Astrocyte (in vitro differentiated cells and primary cell): ENCODE data around the gene THRA. TPM values are rescaled to one million over a fixed set of nuclear protein-coding genes. Genes with fewer than 3 reads are reported as not detected.

Source experiments
- DNase-seq: peaks from one replicate; pipeline ENCODE4 v3.0.0-alpha.2; 2010; ENCODE audit warnings: low read depth
- FAIRE-seq: peaks from 2 replicates; lab custom pipeline; 2011; peaks lifted over from hg19 to GRCh38; lab: Jason Lieb, UNC
- H2AFZ ChIP-seq: 2 replicates; pipeline ENCODE4 v1.6.0; 2012; ENCODE audit warnings: low read depth, low read length, inconsistent platforms
- H3K27ac ChIP-seq: 2 replicates; pipeline ENCODE4 v1.5.1; 2011; ENCODE audit warnings: low read depth, low read length, inconsistent platforms
- H3K27me3 ChIP-seq: 2 replicates; pipeline ENCODE4 v1.6.0; 2011; ENCODE audit warnings: low read length, inconsistent platforms; ENCODE audit not compliant: insufficient read depth
- H3K36me3 ChIP-seq: 2 replicates; pipeline ENCODE4 v1.5.1; 2011; ENCODE audit warnings: low read length, inconsistent platforms; ENCODE audit not compliant: insufficient read depth
- H3K4me1 ChIP-seq: 2 replicates; pipeline ENCODE4 v1.5.1; 2011; ENCODE audit warnings: low read length, inconsistent platforms; ENCODE audit not compliant: insufficient read depth
- H3K4me2 ChIP-seq: 2 replicates; pipeline ENCODE4 v1.6.0; 2012; ENCODE audit warnings: low read length, inconsistent platforms
- H3K4me3 ChIP-seq: 2 replicates; pipeline ENCODE4 v1.5.1; 2011; ENCODE audit warnings: low read depth, mild to moderate bottlenecking, low read length, inconsistent platforms; ENCODE audit not compliant: insufficient read depth
- H3K79me2 ChIP-seq: 2 replicates; pipeline ENCODE4 v1.6.0; 2012; ENCODE audit warnings: mild to moderate bottlenecking, low read length, inconsistent platforms; ENCODE audit not compliant: insufficient read depth
- H3K9ac ChIP-seq: 2 replicates; pipeline ENCODE4 v1.6.0; 2012; ENCODE audit warnings: mild to moderate bottlenecking, low read length, inconsistent platforms
- H3K9me3 ChIP-seq: 2 replicates; pipeline ENCODE4 v1.5.1; 2012; ENCODE audit warnings: low read depth, mild to moderate bottlenecking, low read length, inconsistent platforms; ENCODE audit not compliant: insufficient read depth
- H4K20me1 ChIP-seq: 2 replicates; pipeline ENCODE4 v1.6.0; 2012; ENCODE audit warnings: low read length, inconsistent platforms; ENCODE audit not compliant: insufficient read depth
- H3K27ac Mint-ChIP-seq: one replicate; pipeline ENCODE4 v1.8.0; 2021; ENCODE audit warnings: mild to moderate bottlenecking, mixed read lengths; ENCODE audit not compliant: unreplicated experiment
- H3K27me3 Mint-ChIP-seq: one replicate; pipeline ENCODE4 v1.8.0; 2021; ENCODE audit warnings: low read depth, mixed read lengths; ENCODE audit not compliant: unreplicated experiment
- H3K36me3 Mint-ChIP-seq: one replicate; pipeline ENCODE4 v1.8.0; 2021; ENCODE audit warnings: low read depth, mixed read lengths; ENCODE audit not compliant: unreplicated experiment
- H3K4me1 Mint-ChIP-seq: one replicate; pipeline ENCODE4 v1.8.0; 2021; ENCODE audit warnings: low read depth, mixed read lengths; ENCODE audit not compliant: unreplicated experiment
- H3K4me3 Mint-ChIP-seq: one replicate; pipeline ENCODE4 v1.8.0; 2021; ENCODE audit warnings: mild to moderate bottlenecking, moderate library complexity, mixed read lengths; ENCODE audit not compliant: unreplicated experiment
- H3K9me3 Mint-ChIP-seq: one replicate; pipeline ENCODE4 v1.8.0; 2021; ENCODE audit warnings: mild to moderate bottlenecking, mixed read lengths; ENCODE audit not compliant: unreplicated experiment
- EZH2 ChIP-seq: IDR thresholded peaks from 2 replicates; pipeline ENCODE4 v1.6.1; 2012; ENCODE audit warnings: mild to moderate bottlenecking, low read length, inconsistent platforms; ENCODE audit not compliant: insufficient read depth
- total RNA-seq: library from RNA; stranded (reverse); gene quantifications from 2 replicates; pipeline ENCODE4 v1.2.1, GENCODE V29; 2021
- TF ChIP-seq, protein P1 (sequence below): IDR thresholded peaks from 2 replicates; pipeline ENCODE4 v1.5.1; 2011; ENCODE audit warnings: low read depth, mild to moderate bottlenecking, inconsistent platforms, low read length, moderate library complexity; ENCODE audit not compliant: insufficient read depth

The THRA gene
- total RNA-seq, 1 donor from 2014 or later, result 16.7 TPM

DNA sequence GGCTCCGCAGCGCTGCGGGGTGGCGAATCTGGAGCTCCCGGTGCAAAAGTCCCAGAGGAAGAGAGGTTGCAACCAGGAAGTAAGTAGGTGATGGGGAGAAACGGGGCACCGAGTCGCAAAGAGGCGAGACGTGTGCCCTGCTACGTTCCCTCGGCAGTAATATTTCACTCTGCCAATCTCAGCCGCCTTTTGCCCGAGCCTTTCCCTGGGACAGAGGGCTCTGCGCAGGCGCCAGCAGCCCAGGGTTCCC lies 37.6 kb downstream of the THRA start, which contains the start of gene NR1D1:
Gene NR1D1, minus strand, starts transcription at position 171 of the 250 bp plus-strand sequence. CDS start 495 bp downstream, outside the sequence.
- Mint-ChIP-seq H3K4me1 (peaks cover 42% of the 10 kb centered on the region), H3K36me3 (peaks cover 14% of the 10 kb centered on the region), H3K4me3 (peak within 1 kb of the TSS; percentile 97), H3K9me3 (no peaks in the 10 kb centered on the region), H3K27me3 (peaks cover 3% of the 10 kb centered on the region), H3K27ac (peak within 1 kb of the TSS; percentile 94)
- TF ChIP-seq, protein P1, sequence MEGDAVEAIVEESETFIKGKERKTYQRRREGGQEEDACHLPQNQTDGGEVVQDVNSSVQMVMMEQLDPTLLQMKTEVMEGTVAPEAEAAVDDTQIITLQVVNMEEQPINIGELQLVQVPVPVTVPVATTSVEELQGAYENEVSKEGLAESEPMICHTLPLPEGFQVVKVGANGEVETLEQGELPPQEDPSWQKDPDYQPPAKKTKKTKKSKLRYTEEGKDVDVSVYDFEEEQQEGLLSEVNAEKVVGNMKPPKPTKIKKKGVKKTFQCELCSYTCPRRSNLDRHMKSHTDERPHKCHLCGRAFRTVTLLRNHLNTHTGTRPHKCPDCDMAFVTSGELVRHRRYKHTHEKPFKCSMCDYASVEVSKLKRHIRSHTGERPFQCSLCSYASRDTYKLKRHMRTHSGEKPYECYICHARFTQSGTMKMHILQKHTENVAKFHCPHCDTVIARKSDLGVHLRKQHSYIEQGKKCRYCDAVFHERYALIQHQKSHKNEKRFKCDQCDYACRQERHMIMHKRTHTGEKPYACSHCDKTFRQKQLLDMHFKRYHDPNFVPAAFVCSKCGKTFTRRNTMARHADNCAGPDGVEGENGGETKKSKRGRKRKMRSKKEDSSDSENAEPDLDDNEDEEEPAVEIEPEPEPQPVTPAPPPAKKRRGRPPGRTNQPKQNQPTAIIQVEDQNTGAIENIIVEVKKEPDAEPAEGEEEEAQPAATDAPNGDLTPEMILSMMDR, result no peak
- H3K9ac ChIP-seq, result peak within 1 kb of the TSS; percentile 89
- no peaks in the 10 kb centered on the region for H3K9me3 ChIP-seq
- H3K4me2 ChIP-seq, result peak within 1 kb of the TSS; percentile 91
- H3K27ac ChIP-seq, result peak within 1 kb of the TSS; percentile 96
- H3K4me1 ChIP-seq, result peaks cover 34% of the 10 kb centered on the region
- H3K79me2 ChIP-seq, result peaks cover 17% of the 10 kb centered on the region
- H2AFZ ChIP-seq, result peak within 1 kb of the TSS; percentile 69
- H3K36me3 ChIP-seq, result no peaks in the 10 kb centered on the region
- no peaks in the 10 kb centered on the region for H4K20me1 ChIP-seq
- peak within 1 kb of the TSS; percentile 74 for H3K4me3 ChIP-seq
- H3K27me3 ChIP-seq, result no peaks in the 10 kb centered on the region
- DNase-seq (no peak), FAIRE-seq (no peak)

DNA sequence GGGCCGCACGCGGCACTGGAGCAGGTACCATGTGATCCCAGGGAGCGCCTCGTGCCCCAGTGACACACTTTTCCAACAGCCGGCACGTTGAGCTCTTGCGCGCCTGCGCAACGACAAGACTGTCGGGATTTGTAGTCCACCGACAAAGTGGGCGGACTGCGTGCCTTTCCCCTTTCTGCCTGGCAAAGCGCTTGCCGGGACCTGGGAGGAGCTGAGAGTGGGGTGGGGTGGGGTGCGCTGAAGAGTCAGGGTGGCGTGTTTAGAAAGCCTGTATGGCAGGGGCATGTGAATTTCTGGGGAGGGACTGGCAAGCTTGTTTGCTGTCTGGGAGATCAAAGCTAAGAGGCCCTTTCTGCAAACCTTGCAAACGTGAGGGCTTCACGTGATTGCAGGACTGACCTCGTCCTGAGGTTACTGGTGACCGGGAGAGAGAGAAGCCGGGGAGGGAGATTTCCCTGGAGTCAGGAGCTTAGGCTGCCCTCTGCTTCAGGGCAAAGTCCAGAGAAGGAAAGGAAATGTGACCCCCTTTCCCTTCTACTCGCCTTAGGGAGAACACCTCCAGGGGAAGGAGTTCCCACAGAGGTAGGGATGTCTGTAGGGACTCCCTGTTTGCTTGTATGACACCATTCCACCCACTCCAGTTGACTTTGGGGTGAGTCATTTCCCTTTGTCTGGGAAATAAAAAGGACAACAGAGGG lies 38.1 kb downstream of the THRA start:
- H3K27me3 Mint-ChIP-seq, result peaks cover 3% of the 10 kb centered on the region
- TF ChIP-seq, protein P1, result no peak
- no peak for TF ChIP-seq EZH2
- peak overlapping the region; percentile 94 for H3K27ac Mint-ChIP-seq
- DNase-seq, result peak; percentile 93
- Histone ChIP-seq H3K79me2 (peaks cover 17% of the 10 kb centered on the region), H3K4me3 (peak overlapping the region; percentile 74), H3K36me3 (no peaks in the 10 kb centered on the region), H3K27me3 (no peaks in the 10 kb centered on the region), H3K4me1 (peaks cover 34% of the 10 kb centered on the region), H3K4me2 (peak overlapping the region; percentile 91), H3K9ac (peak overlapping the region; percentile 89), H3K9me3 (no peaks in the 10 kb centered on the region), H2AFZ (peak overlapping the region; percentile 42), H4K20me1 (no peaks in the 10 kb centered on the region), H3K27ac (peak overlapping the region; percentile 96)
- H3K9me3 Mint-ChIP-seq, result no peaks in the 10 kb centered on the region
- FAIRE-seq, result peak; percentile 50
- peaks cover 14% of the 10 kb centered on the region for H3K36me3 Mint-ChIP-seq
- H3K4me1 Mint-ChIP-seq, result peaks cover 46% of the 10 kb centered on the region
- H3K4me3 Mint-ChIP-seq, result peak overlapping the region; percentile 97
